PC-3 (cell line): ENCODE results near the gene UNC5C. TPM values are rescaled to one million over a fixed set of nuclear protein-coding genes. Genes with fewer than 3 reads are reported as not detected.

Experiments
- ATAC-seq: fragments of 200-7000 bp; cut with Tn5 transposase; 2 replicates; pipeline ENCODE4 v1.9.1; 2020; ENCODE audit warnings: mild to moderate bottlenecking, moderate library complexity
- BruUV-seq: library from RNA; stranded (reverse); fragments of 400-500 nt; replicated peaks from 2 replicates; lab custom pipeline; 2021; lab: Mats Ljungman, UMichigan
- CTCF ChIA-PET: fragments of 300-600 bp; sonication (Branson Sonifier 250); formaldehyde crosslinking; loops from one replicate; lab custom pipeline; 2022; ENCODE audit warnings: antibody characterized with exemption; lab: Charles Lee
- POLR2A ChIA-PET: fragments of 300-600 bp; sonication (Branson Sonifier 250); formaldehyde crosslinking; loops from one replicate; lab custom pipeline; 2022; ENCODE audit warnings: antibody characterized with exemption; ENCODE audit not compliant: unreplicated experiment; lab: Charles Lee
- DNase-seq: peaks from one replicate; pipeline ENCODE4 v3.0.0-alpha.2; 2015
- H2AFZ ChIP-seq: fragments of 300-600 bp; sonication (generic); 2 replicates; pipeline ENCODE4 v1.6.0; 2016; ENCODE audit warnings: antibody characterized with exemption, low read length
- H3F3A ChIP-seq: fragments of 300-600 bp; sonication (generic); one replicate; pipeline ENCODE4 v1.6.0; 2017; ENCODE audit warnings: antibody characterized with exemption, low read length, control low read depth, mild to moderate bottlenecking; ENCODE audit not compliant: unreplicated experiment
- H3K27ac ChIP-seq: fragments of 300-600 bp; sonication (generic); 2 replicates; pipeline ENCODE4 v1.5.1; 2016; ENCODE audit warnings: mild to moderate bottlenecking, low read length
- H3K27me3 ChIP-seq: fragments of 300-600 bp; sonication (generic); 2 replicates; pipeline ENCODE4 v1.6.1; 2016; ENCODE audit warnings: low read length, mixed read lengths
- H3K36me3 ChIP-seq: fragments of 300-600 bp; sonication (generic); 2 replicates; pipeline ENCODE4 v1.6.1; 2016; ENCODE audit warnings: low read depth, mixed run types, low read length, mixed read lengths
- H3K4me1 ChIP-seq: fragments of 300-600 bp; sonication (generic); 2 replicates; pipeline ENCODE4 v1.5.1; 2016; ENCODE audit warnings: low read length; ENCODE audit not compliant: insufficient read depth
- H3K4me2 ChIP-seq: fragments of 300-600 bp; sonication (generic); 2 replicates; pipeline ENCODE4 v1.6.0; 2016; ENCODE audit warnings: low read length
- H3K4me3 ChIP-seq: fragments of 300-600 bp; sonication (generic); 2 replicates; pipeline ENCODE4 v1.5.1; 2016; ENCODE audit warnings: mild to moderate bottlenecking, low read length, mixed read lengths
- H3K79me2 ChIP-seq: fragments of 300-600 bp; sonication (generic); 2 replicates; pipeline ENCODE4 v1.6.1; 2017; ENCODE audit warnings: low read length, mixed read lengths
- H3K9ac ChIP-seq: fragments of 300-600 bp; sonication (generic); 2 replicates; pipeline ENCODE4 v1.6.0; 2016; ENCODE audit warnings: mild to moderate bottlenecking, low read length
- H3K9me2 ChIP-seq: fragments of 300-600 bp; sonication (generic); replicated peaks from 2 replicates; pipeline ENCODE4 v1.6.1; 2016; ENCODE audit warnings: mixed run types, low read length, mixed read lengths
- H3K9me3 ChIP-seq: fragments of 300-600 bp; sonication (generic); 2 replicates; pipeline ENCODE4 v1.6.1; 2016; ENCODE audit warnings: low read length, mixed read lengths
- H4K20me1 ChIP-seq: fragments of 300-600 bp; sonication (generic); 2 replicates; pipeline ENCODE4 v1.6.1; 2016; ENCODE audit warnings: low read length, mixed read lengths
- EZH2 ChIP-seq: fragments of 300-600 bp; sonication (generic); IDR thresholded peaks from one replicate; pipeline ENCODE4 v1.6.1; 2017; ENCODE audit warnings: antibody characterized with exemption, mild to moderate bottlenecking, low read length; ENCODE audit not compliant: unreplicated experiment
- EZH2phosphoT487 ChIP-seq: fragments of 300-600 bp; sonication (generic); IDR thresholded peaks from 2 replicates; pipeline ENCODE4 v1.6.1; 2018; ENCODE audit warnings: mild to moderate bottlenecking, antibody characterized with exemption, low read length, borderline replicate concordance
- intact Hi-C: fragments of 100-400 bp; cut with micrococcal nuclease; formaldehyde crosslinking; loops from 2 replicates; pipeline ENCODE4 v1.9.0; 2023
- total RNA-seq: library from RNA; depleted of rRNA; stranded (reverse); fragments of >200 nt; gene quantifications from 2 replicates; pipeline ENCODE4 v1.2.3, GENCODE V29; 2014
- TF ChIP-seq, protein P1 (sequence below): fragments of 300-600 bp; sonication (generic); conservative IDR thresholded peaks from 2 replicates; pipeline ENCODE4 v1.5.1; 2017; ENCODE audit warnings: antibody characterized with exemption, low read depth, mild to moderate bottlenecking, low read length

Gene UNC5C
- total RNA-seq, 1 experiment from 2014 or later: not detected

DNA sequence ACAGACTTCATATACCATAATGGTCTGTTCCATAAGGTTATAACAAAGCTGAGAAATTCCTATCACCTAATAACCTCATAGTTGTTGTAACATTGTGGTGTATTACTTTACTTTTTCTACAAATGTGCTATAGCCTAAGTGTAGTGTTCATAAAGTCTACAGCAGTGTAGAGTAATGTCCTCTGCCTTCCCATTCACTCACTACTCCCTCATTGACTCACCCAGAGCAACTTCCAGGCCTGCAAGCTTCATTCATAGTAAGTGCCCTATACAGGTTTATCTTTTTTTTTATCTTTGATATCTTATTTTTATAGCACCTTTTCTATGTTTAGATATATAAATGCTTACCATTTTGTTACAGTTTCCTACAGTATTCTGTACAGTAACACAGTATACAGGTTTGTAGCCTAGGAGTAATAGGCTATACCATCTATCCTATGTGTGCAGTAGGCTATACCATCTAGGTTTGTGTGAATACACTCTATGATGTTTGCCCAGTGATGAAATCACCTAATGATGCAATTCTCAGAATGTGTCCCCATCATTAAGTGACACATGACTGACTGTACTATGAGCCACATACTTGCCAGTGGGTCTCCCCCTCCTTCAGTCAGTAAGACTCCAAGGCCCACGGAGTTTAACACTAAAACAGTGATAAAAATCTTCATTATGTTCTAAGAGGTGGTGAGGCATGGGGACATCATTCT is 299.9 kb downstream of the UNC5C start:
- no peaks in the 10 kb centered on the region for H3K27me3 ChIP-seq
- peak; percentile 85 for DNase-seq
- H3K9ac ChIP-seq: no peak overlapping the region
- no peak overlapping the region for H2AFZ ChIP-seq
- TF ChIP-seq, protein P1, sequence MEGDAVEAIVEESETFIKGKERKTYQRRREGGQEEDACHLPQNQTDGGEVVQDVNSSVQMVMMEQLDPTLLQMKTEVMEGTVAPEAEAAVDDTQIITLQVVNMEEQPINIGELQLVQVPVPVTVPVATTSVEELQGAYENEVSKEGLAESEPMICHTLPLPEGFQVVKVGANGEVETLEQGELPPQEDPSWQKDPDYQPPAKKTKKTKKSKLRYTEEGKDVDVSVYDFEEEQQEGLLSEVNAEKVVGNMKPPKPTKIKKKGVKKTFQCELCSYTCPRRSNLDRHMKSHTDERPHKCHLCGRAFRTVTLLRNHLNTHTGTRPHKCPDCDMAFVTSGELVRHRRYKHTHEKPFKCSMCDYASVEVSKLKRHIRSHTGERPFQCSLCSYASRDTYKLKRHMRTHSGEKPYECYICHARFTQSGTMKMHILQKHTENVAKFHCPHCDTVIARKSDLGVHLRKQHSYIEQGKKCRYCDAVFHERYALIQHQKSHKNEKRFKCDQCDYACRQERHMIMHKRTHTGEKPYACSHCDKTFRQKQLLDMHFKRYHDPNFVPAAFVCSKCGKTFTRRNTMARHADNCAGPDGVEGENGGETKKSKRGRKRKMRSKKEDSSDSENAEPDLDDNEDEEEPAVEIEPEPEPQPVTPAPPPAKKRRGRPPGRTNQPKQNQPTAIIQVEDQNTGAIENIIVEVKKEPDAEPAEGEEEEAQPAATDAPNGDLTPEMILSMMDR: no peak
- TF ChIP-seq EZH2 (no peak), EZH2phosphoT487 (no peak)
- H3K27ac ChIP-seq: peak overlapping the region; percentile 57
- H3K4me3 ChIP-seq: no peak overlapping the region
- ChIA-PET CTCF (no interaction called here), POLR2A (no interaction called here)
- H3K36me3 ChIP-seq: no peaks in the 10 kb centered on the region
- intact Hi-C loops: no loop called here
- no peaks in the 10 kb centered on the region for H4K20me1 ChIP-seq
- no TSS peak for BruUV-seq
- H3K4me2 ChIP-seq: no peak overlapping the region
- H3F3A ChIP-seq: no peaks in the 10 kb centered on the region
- no peaks in the 10 kb centered on the region for H3K9me2 ChIP-seq
- H3K79me2 ChIP-seq: no peaks in the 10 kb centered on the region
- ATAC-seq: peak; percentile 59
- peaks cover 33% of the 10 kb centered on the region for H3K4me1 ChIP-seq
- H3K9me3 ChIP-seq: no peaks in the 10 kb centered on the region

DNA sequence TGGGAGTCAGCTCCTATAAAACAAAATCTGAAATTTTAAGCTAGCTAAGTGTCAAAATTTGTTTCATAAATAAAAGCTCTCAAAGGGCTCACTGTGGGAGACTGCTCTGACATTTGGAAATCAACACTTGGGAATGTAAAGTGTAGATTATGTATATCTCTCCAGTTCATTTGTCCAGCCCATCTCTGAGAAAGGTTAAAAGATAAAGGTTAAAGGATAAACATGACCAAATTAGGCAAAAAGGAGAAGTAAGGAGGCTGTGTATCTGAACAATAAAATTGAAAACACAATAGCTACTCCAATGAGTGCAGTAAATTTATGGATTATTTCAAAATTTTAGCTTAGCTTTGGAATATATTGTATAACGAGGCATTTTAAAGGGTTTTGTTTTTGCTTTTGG is 304.9 kb downstream of the UNC5C start:
- Histone ChIP-seq H3K4me3 (no peak overlapping the region), H3K4me1 (peaks cover 5% of the 10 kb centered on the region; the same call in 1 of the 2 replicates), H2AFZ (no peak overlapping the region), H3K27ac (no peak overlapping the region), H3K9me2 (no peaks in the 10 kb centered on the region), H3K27me3 (no peaks in the 10 kb centered on the region), H3K9ac (no peak overlapping the region), H4K20me1 (no peaks in the 10 kb centered on the region), H3K36me3 (no peaks in the 10 kb centered on the region), H3K9me3 (no peaks in the 10 kb centered on the region), H3F3A (no peaks in the 10 kb centered on the region), H3K4me2 (no peak overlapping the region), H3K79me2 (no peaks in the 10 kb centered on the region)
- no peak for TF ChIP-seq EZH2phosphoT487
- TF ChIP-seq EZH2: no peak
- TF ChIP-seq, protein P1: no peak
- ChIA-PET CTCF (no interaction called here), POLR2A (no interaction called here)
- no TSS peak for BruUV-seq
- ATAC-seq: no peak
- intact Hi-C loops: no loop called here
- DNase-seq: no peak

DNA sequence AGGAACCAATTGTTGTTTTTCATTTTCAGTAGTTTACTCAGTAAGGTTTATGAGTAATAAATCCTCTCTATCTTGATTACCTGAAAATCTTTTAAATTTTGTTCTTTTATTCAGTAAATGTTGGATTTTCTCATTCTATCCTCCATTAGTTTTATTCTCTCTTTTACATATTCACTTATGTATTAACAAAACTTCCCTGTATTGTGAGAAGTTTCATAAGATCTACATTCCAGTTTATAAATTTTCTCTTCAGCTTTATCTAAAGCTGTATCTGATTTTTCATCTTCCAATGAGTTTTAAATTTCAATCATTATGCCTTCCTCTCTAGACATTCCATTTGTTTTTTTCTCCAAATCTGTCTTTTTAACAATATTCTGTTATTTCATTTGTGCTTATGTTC is 310.2 kb downstream of the UNC5C start:
- DNase-seq (no peak), ATAC-seq (no peak)
- Histone ChIP-seq H3K36me3 (no peaks in the 10 kb centered on the region), H3K9ac (no peak overlapping the region), H3K9me2 (no peaks in the 10 kb centered on the region), H3K9me3 (no peaks in the 10 kb centered on the region), H2AFZ (no peak overlapping the region), H3K4me3 (no peak overlapping the region), H4K20me1 (no peaks in the 10 kb centered on the region), H3K27me3 (no peaks in the 10 kb centered on the region), H3F3A (no peaks in the 10 kb centered on the region), H3K79me2 (no peaks in the 10 kb centered on the region), H3K27ac (no peak overlapping the region), H3K4me2 (no peak overlapping the region), H3K4me1 (no peaks in the 10 kb centered on the region)
- ChIA-PET POLR2A (no interaction called here), CTCF (no interaction called here)
- TF ChIP-seq, protein P1: no peak
- TF ChIP-seq EZH2phosphoT487 (no peak), EZH2 (no peak)
- intact Hi-C loops: no loop called here
- no TSS peak for BruUV-seq
